Upper lobe of left lung (tissue), 6 donors: ENCODE data around the gene KRT40. TPM values are rescaled to one million over a fixed set of nuclear protein-coding genes. Genes with fewer than 3 reads are reported as not detected.

Experiments
- ATAC-seq, 2 donors: fragments of 200-7000 bp; cut with Tn5 transposase; one replicate each; pipeline ENCODE4 v1.9.1; 2022; ENCODE audit warnings: mild to moderate bottlenecking in 2 of 2, moderate library complexity in 2 of 2; ENCODE audit not compliant: low FRiP score in 2 of 2
- DNase-seq, 2 donors: peaks; one replicate each; pipeline ENCODE4 v3.0.0-alpha.2; 2019 to 2020
- H3K27ac ChIP-seq, 4 donors: fragments of 200-600 bp; sonication (generic); one replicate each; pipeline ENCODE4 v1.5.1; 2016 to 2019
- H3K27me3 ChIP-seq, 4 donors: fragments of 200-600 bp; sonication (generic); one replicate each; pipeline ENCODE4 v1.5.1; 2017 to 2019
- H3K36me3 ChIP-seq, 4 donors: fragments of 200-600 bp; sonication (generic); one replicate each; pipeline ENCODE4 v1.5.1; 2016 to 2019
- H3K4me1 ChIP-seq, 4 donors: fragments of 200-600 bp; sonication (generic); one replicate each; pipeline ENCODE4 v1.5.1; 2018 to 2019
- H3K4me3 ChIP-seq, 4 donors: fragments of 200-600 bp; sonication (generic); one replicate each; pipeline ENCODE4 v1.5.1; 2017 to 2019; ENCODE audit warnings: mild to moderate bottlenecking in 2 of 4, moderate library complexity in 1 of 4
- H3K9me3 ChIP-seq, 4 donors: fragments of 200-600 bp; sonication (generic); one replicate each; pipeline ENCODE4 v1.5.1; 2018 to 2019
- CTCF ChIP-seq, 6 experiments: fragments of 450-650 bp in 4 of 6; fragments of 200-600 bp in 2 of 6; sonication (generic) in 2 of 6; IDR thresholded peaks; one replicate each; pipeline ENCODE4 v1.5.1; 2016 to 2019; ENCODE audit warnings: antibody characterized with exemption in 6 of 6
- EP300 ChIP-seq, 4 donors: sonication (generic); formaldehyde crosslinking; IDR thresholded peaks; one replicate each; pipeline ENCODE4 v1.5.1; 2017; ENCODE audit warnings: antibody characterized with exemption in 4 of 4, control low read depth in 2 of 4
- POLR2A ChIP-seq, 4 donors: fragments of 450-650 bp; IDR thresholded peaks; one replicate each; pipeline ENCODE4 v1.5.1; 2016 to 2017; ENCODE audit warnings: antibody characterized with exemption in 4 of 4, mild to moderate bottlenecking in 2 of 4
- POLR2AphosphoS5 ChIP-seq, 2 donors: sonication (generic); formaldehyde crosslinking; IDR thresholded peaks; one replicate each; pipeline ENCODE4 v1.5.1; 2017; ENCODE audit warnings: antibody characterized with exemption in 2 of 2
- WGBS, 2 donors: methylation state at CpG; one replicate each; pipeline ENCODE4 v1.1.5; 2017 to 2018; 5-methylcytosine and 5-hydroxymethylcytosine counted together
- total RNA-seq, 6 donors: library from RNA; depleted of rRNA in 4 of 6; stranded (reverse); fragments of >200 nt in 4 of 6; gene quantifications; one replicate each; pipeline versions ENCODE4 v1.1.0 to v1.2.1, GENCODE V29; 2016 to 2021
- donor health status: DM: no; HTN: no; CAD: no; lungs with moderate emphysema.
- donor health status: DM: no; HTN: yes; CAD: no; lungs with severe emphysema.

The KRT40 gene
- total RNA-seq, 6 donors from 2014 or later: 0.24 TPM; not detected in 5

DNA sequence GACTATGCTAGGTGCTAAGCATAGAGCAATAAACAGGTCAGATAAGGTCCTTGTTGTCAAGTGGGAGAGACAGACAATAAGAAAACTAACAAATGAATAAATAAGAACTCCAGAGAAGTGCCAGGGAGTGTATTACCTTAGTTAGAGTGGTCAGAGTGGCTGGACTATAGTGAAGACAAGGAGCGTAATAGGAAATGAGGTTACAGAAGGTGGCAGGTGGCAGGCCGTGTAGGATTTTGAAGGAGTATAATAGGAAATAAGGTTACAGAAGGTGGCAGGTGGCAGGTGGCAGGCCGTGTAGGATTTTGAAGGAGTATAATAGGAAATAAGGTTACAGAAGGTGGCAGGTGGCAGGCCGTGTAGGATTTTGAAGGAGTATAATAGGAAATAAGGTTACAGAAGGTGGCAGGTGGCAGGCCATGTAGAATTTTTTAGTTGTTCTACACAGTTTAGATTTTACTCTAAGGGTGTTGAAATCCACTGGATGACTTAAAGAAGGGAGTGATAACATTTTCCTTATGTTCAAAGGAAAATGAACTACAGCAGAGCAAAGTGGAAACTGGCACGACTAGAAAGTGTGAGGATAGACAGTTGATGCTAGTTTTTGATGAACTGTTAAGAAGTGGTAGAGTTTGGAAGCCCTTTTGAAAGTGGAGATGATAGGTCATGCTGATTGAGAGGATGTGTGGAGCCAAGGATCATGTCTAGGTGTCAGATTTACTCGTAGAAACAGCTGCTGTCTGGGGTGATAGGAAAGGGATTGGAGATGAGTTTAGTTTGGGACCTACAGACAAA, 28.4 kb upstream of the KRT40 start:
- WGBS, 2 donors: 64 to 65% methylated on average over 6 of the region's 6 CpGs
- no peak for TF ChIP-seq POLR2AphosphoS5 (IDR thresholded peaks at IDR 0.05)

GRCh38 chr17:41010441-41010840, 26.3 kb upstream of the KRT40 start:
- Histone ChIP-seq H3K4me1 (no peaks in the 10 kb centered on the region), H3K4me3 (no peak overlapping the region), H3K27ac (no peak overlapping the region), H3K36me3 (no peaks in the 10 kb centered on the region), H3K9me3 (no peaks in the 10 kb centered on the region), H3K27me3 (no peaks in the 10 kb centered on the region)
- DNase-seq: no peak
- no peak for ATAC-seq
- TF ChIP-seq POLR2A (IDR thresholded peaks at IDR 0.05) (no peak), POLR2AphosphoS5 (IDR thresholded peaks at IDR 0.05) (no peak), EP300 (IDR thresholded peaks at IDR 0.05) (no peak), CTCF (IDR thresholded peaks at IDR 0.05) (no peak)

More for the DNA sequence above, 28.4 kb upstream of the KRT40 start:
- H3K4me3 ChIP-seq: no peak overlapping the region
- no peak for ATAC-seq
- no peaks in the 10 kb centered on the region for H3K4me1 ChIP-seq
- H3K27ac ChIP-seq: no peak overlapping the region
- no peaks in the 10 kb centered on the region for H3K27me3 ChIP-seq
- no peaks in the 10 kb centered on the region for H3K9me3 ChIP-seq
- no peak for DNase-seq
- H3K36me3 ChIP-seq: no peaks in the 10 kb centered on the region

DNA sequence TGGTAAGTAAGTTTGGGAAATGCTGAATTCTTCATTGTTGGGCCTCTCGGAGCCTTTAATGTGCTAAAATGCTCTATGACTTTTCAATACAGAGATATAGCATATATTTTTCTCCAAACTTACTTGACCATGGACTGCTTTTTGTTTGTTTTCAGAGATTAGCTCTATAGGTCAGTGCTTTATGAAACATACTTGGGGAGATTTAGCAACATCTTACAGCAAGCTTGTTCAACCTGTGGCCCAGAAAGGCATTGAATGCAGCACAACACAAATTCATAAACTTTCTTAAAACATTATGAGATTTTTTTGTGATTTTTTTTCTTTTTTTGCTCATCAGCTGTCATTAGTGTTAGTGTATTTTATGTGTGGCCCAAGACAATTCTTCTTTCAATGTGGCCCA, 25.8 kb upstream of the KRT40 start:
- 83 to 95% methylated on average over 1 of the region's 1 CpG for WGBS, 2 donors
- Histone ChIP-seq H3K9me3 (no peaks in the 10 kb centered on the region), H3K27ac (no peak overlapping the region), H3K4me1 (no peaks in the 10 kb centered on the region), H3K27me3 (no peaks in the 10 kb centered on the region), H3K4me3 (no peak overlapping the region), H3K36me3 (no peaks in the 10 kb centered on the region)
- TF ChIP-seq POLR2A (IDR thresholded peaks at IDR 0.05): no peak
- TF ChIP-seq EP300 (IDR thresholded peaks at IDR 0.05): no peak
- TF ChIP-seq POLR2AphosphoS5 (IDR thresholded peaks at IDR 0.05): no peak
- no peak for TF ChIP-seq CTCF (IDR thresholded peaks at IDR 0.05)
- ATAC-seq (no peak), DNase-seq (no peak)

GRCh38 chr17:41009301-41009760, 25.2 kb upstream of the KRT40 start:
- Histone ChIP-seq H3K9me3 (no peaks in the 10 kb centered on the region), H3K27me3 (no peaks in the 10 kb centered on the region), H3K4me3 (no peak overlapping the region), H3K36me3 (no peaks in the 10 kb centered on the region), H3K4me1 (no peaks in the 10 kb centered on the region), H3K27ac (no peak overlapping the region)
- DNase-seq: no peak
- ATAC-seq: no peak
- 50 to 52% methylated on average over 4 of the region's 4 CpGs for WGBS, 2 donors
- TF ChIP-seq CTCF (IDR thresholded peaks at IDR 0.05) (no peak), POLR2A (IDR thresholded peaks at IDR 0.05) (no peak), EP300 (IDR thresholded peaks at IDR 0.05) (no peak), POLR2AphosphoS5 (IDR thresholded peaks at IDR 0.05) (no peak)

- WGBS, 2 donors: 84 to 87% methylated on average over 8 of the region's 8 CpGs
- no peak within 1 kb of the TSS for H3K27ac ChIP-seq
- TF ChIP-seq POLR2A (IDR thresholded peaks at IDR 0.05): no peak
- TF ChIP-seq CTCF (IDR thresholded peaks at IDR 0.05): no peak
- TF ChIP-seq EP300 (IDR thresholded peaks at IDR 0.05): no peak
- TF ChIP-seq POLR2AphosphoS5 (IDR thresholded peaks at IDR 0.05): no peak
- H3K27me3 ChIP-seq: no peaks in the 10 kb centered on the region
- ATAC-seq: no peak
- peak in 1 of 2 donors; percentile 34 for DNase-seq
- no peaks in the 10 kb centered on the region for H3K4me1 ChIP-seq
- H3K4me3 ChIP-seq: no peak within 1 kb of the TSS
- no peaks in the 10 kb centered on the region for H3K9me3 ChIP-seq
- no peaks in the 10 kb centered on the region for H3K36me3 ChIP-seq
Observed at GRCh38 chr17:41008811-41009210, 24.7 kb upstream of the KRT40 start, which contains the start of gene KRTAP3-1. Gene KRTAP3-1, minus strand, starts transcription at chr17:41009128. Its CDS starts 54 bp downstream, at chr17:41009074.
